Bronchial epithelial cell (primary cell): ENCODE data around the gene CYB561A3. TPM values are rescaled to one million over a fixed set of nuclear protein-coding genes. Genes with fewer than 3 reads are reported as not detected.
A peak's percentile ranks its signal among the peaks of the same experiment; 100 is the strongest.

ENCODE experiments used
- DNase-seq: peaks from one replicate; pipeline ENCODE4 v3.0.0-alpha.2; 2010; ENCODE audit warnings: low read depth
- FAIRE-seq: peaks from 2 replicates; lab custom pipeline; 2011; peaks lifted over from hg19 to GRCh38; lab: Jason Lieb, UNC
- H3K27me3 ChIP-seq: 2 replicates; pipeline ENCODE4 v1.5.1; 2011; ENCODE audit warnings: low read length; ENCODE audit not compliant: control insufficient read depth, insufficient read depth
- H3K36me3 ChIP-seq: 2 replicates; pipeline ENCODE4 v1.5.1; 2011; ENCODE audit warnings: low read length; ENCODE audit not compliant: control insufficient read depth, insufficient read depth
- H3K4me3 ChIP-seq: 2 replicates; pipeline ENCODE4 v1.5.1; 2011; ENCODE audit warnings: mild to moderate bottlenecking, low read depth, low read length, control low read depth
- total RNA-seq: library from RNA; depleted of rRNA; stranded (reverse); fragments of >200 nt; gene quantifications from 2 replicates; pipeline ENCODE4 v1.2.1, GENCODE V29; 2014
- TF ChIP-seq, protein P1 (sequence below): IDR thresholded peaks from 2 replicates; pipeline ENCODE4 v1.5.1; 2011; ENCODE audit warnings: mild to moderate bottlenecking, moderate library complexity, low read length, control low read depth, inconsistent platforms; ENCODE audit not compliant: insufficient read depth, severe bottlenecking

Gene CYB561A3
- total RNA-seq, 1 donor from 2014 or later, result 30.8 TPM

DNA sequence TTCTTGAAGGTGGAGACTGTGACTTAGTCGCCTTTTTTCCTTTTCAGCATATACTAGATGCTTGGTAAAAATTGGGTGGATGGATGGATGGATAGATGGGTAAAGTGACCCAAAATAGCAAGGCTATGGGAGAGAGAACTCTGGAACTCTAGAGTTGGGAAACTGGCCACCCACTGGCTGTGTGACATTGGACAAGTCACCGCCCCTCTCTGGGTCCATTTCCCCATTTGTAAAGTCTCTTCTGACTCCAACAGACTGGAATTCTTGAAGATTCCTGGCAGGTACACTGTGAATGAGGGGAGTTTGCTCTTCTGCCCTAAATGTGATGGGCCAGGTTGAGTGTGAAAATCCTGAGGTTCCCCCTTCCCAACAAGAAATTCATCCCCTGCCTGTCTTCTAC lies 20.7 kb downstream of the CYB561A3 start:
- DNase-seq (no peak), FAIRE-seq (no peak)
- Histone ChIP-seq H3K36me3 (peaks cover 15% of the 10 kb centered on the region), H3K4me3 (no peak overlapping the region), H3K27me3 (no peaks in the 10 kb centered on the region)
- TF ChIP-seq, protein P1, sequence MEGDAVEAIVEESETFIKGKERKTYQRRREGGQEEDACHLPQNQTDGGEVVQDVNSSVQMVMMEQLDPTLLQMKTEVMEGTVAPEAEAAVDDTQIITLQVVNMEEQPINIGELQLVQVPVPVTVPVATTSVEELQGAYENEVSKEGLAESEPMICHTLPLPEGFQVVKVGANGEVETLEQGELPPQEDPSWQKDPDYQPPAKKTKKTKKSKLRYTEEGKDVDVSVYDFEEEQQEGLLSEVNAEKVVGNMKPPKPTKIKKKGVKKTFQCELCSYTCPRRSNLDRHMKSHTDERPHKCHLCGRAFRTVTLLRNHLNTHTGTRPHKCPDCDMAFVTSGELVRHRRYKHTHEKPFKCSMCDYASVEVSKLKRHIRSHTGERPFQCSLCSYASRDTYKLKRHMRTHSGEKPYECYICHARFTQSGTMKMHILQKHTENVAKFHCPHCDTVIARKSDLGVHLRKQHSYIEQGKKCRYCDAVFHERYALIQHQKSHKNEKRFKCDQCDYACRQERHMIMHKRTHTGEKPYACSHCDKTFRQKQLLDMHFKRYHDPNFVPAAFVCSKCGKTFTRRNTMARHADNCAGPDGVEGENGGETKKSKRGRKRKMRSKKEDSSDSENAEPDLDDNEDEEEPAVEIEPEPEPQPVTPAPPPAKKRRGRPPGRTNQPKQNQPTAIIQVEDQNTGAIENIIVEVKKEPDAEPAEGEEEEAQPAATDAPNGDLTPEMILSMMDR, result no peak

GRCh38 chr11:61339490-61339878 lies 22.2 kb downstream of the CYB561A3 start:
- Histone ChIP-seq H3K27me3 (no peaks in the 10 kb centered on the region), H3K4me3 (no peak overlapping the region), H3K36me3 (peaks cover 15% of the 10 kb centered on the region)
- TF ChIP-seq, protein P1, result no peak
- DNase-seq, result no peak
- no peak for FAIRE-seq

GRCh38 chr11:61338783-61339489 lies 22.7 kb downstream of the CYB561A3 start:
- no peak for DNase-seq
- FAIRE-seq, result no peak
- Histone ChIP-seq H3K4me3 (no peak overlapping the region), H3K27me3 (no peaks in the 10 kb centered on the region), H3K36me3 (peaks cover 15% of the 10 kb centered on the region)
- TF ChIP-seq, protein P1, result no peak

DNA sequence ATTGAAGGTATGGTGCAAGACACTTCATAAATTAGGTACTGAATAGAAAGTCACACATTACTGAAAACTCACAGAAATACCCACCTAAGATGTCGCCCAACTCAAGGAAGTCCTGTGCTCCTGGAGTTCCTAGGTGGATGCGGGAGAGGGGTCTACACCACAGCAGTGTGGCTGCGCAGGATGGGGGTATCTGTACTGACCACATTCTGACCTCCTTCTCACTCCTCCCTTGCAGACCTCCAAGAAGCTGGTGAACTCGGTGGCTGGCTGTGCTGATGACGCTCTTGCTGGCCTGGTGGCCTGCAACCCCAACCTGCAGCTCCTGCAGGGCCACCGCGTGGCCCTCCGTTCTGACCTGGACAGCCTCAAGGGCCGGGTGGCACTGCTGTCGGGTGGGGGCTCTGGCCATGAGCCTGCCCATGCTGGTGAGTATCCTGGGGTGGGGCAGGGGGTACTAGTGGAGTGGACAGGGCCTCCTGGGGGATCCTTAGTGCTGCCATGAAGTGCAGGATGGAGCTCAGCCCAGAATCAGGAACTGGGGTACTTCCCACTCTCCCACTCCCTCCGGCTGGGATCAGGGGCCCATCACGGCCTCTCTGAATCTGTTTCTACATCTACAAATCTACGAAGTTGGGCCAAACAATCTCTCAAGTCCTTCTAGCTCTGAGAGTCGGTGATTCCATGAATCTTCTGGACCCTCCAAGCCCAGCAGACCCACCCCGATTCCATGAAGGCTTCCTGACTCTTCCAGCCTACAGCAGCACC lies 23.8 kb downstream of the CYB561A3 start:
- no peak for DNase-seq
- Histone ChIP-seq H3K27me3 (no peaks in the 10 kb centered on the region), H3K4me3 (no peak overlapping the region), H3K36me3 (peaks cover 15% of the 10 kb centered on the region)
- TF ChIP-seq, protein P1, result no peak
- FAIRE-seq, result no peak

DNA sequence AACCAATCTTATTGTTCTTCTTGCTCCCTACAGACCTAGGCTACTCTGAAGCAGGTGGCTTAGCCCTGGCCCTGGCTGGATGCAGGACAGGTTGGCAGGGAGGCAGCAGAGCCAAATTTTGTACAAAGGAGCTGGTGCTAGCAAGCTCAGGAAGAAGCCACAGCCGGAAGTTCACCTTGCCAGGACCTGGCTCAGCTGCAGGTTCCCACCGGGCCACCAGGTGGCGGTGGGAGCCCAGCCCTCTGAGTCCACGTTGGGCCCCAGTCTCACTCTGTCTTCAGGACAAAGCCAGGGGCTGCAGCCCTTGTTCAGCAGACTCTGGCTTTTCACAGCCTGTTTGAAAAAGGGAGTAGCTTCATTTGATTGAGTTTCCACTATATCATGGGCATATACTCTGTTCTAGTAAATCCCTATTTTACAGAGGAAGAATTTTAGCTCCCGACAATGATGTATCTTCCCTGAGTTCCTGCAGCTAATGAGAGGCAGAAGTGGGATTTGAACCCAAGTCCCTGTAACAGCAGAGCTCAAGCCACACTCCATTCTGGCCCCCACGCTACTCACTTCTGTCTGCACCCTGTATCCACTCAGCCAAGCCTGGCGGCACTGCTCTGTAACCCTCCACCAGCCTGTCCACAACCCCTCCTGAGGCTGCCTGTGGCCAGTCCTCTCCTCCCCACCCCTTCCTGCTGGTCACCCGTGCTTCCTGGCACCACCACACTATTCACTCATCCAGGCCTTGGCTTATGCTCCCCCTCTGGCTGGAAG lies 25.3 kb downstream of the CYB561A3 start:
- DNase-seq (peak; percentile 68), FAIRE-seq (no peak)
- no peaks in the 10 kb centered on the region for H3K27me3 ChIP-seq
- TF ChIP-seq, protein P1, result peak; percentile 99
- peaks cover 5% of the 10 kb centered on the region for H3K36me3 ChIP-seq
- no peak overlapping the region for H3K4me3 ChIP-seq
